Mesendoderm (in vitro differentiated cells): Measurements from ENCODE around the gene BNIP1. TPM values are rescaled to one million over a fixed set of nuclear protein-coding genes. Genes with fewer than 3 reads are reported as not detected.
A peak's percentile ranks its signal among the peaks of the same experiment; 100 is the strongest.

Experiments used
- DNase-seq: peaks from one replicate; pipeline ENCODE4 v3.0.0; 2013
- H2AK5ac ChIP-seq: 2 replicates; pipeline ENCODE4 v1.6.1; 2013; ENCODE audit warnings: low read length, inconsistent platforms
- H2BK120ac ChIP-seq: 2 replicates; pipeline ENCODE4 v1.6.1; 2013; ENCODE audit warnings: low read depth, mild to moderate bottlenecking, low read length, moderate library complexity, mixed read lengths
- H2BK15ac ChIP-seq: replicated peaks from 2 replicates; pipeline ENCODE4 v1.6.1; 2013; ENCODE audit warnings: low read depth, mild to moderate bottlenecking, moderate library complexity
- H2BK5ac ChIP-seq: 2 replicates; pipeline ENCODE4 v1.6.1; 2013; ENCODE audit warnings: low read length, inconsistent platforms
- H3K18ac ChIP-seq: 2 replicates; pipeline ENCODE4 v1.6.1; 2013; ENCODE audit warnings: mild to moderate bottlenecking, low read length, mixed read lengths
- H3K23ac ChIP-seq: one replicate; pipeline ENCODE4 v1.6.1; 2013; ENCODE audit warnings: low read length
- H3K27ac ChIP-seq: 2 replicates; pipeline ENCODE4 v1.5.1; 2013; ENCODE audit warnings: low read depth, mild to moderate bottlenecking, inconsistent platforms, low read length, moderate library complexity
- H3K27me3 ChIP-seq: 2 replicates; pipeline ENCODE4 v1.6.1; 2013; ENCODE audit warnings: low read length, control low read depth, mild to moderate bottlenecking, inconsistent platforms; ENCODE audit not compliant: insufficient read depth, poor library complexity
- H3K36me3 ChIP-seq: 2 replicates; pipeline ENCODE4 v1.6.1; 2013; ENCODE audit warnings: low read length, inconsistent platforms; ENCODE audit not compliant: control insufficient read depth, insufficient read depth
- H3K4ac ChIP-seq: one replicate; pipeline ENCODE4 v1.6.1; 2013; ENCODE audit warnings: low read depth, mild to moderate bottlenecking, low read length, moderate library complexity
- H3K4me1 ChIP-seq: 2 replicates; pipeline ENCODE4 v1.6.1; 2013; ENCODE audit warnings: low read depth, low read length, inconsistent platforms; ENCODE audit not compliant: control insufficient read depth
- H3K4me2 ChIP-seq: 2 replicates; pipeline ENCODE4 v1.6.1; 2013; ENCODE audit warnings: low read length
- H3K4me3 ChIP-seq: 2 replicates; pipeline ENCODE4 v1.5.1; 2013; ENCODE audit warnings: mild to moderate bottlenecking, low read length
- H3K56ac ChIP-seq: one replicate; pipeline ENCODE4 v1.6.1; 2013; ENCODE audit warnings: low read length
- H3K79me1 ChIP-seq: 2 replicates; pipeline ENCODE4 v1.6.1; 2013; ENCODE audit warnings: low read length, inconsistent platforms
- H3K79me2 ChIP-seq: 2 replicates; pipeline ENCODE4 v1.6.1; 2013; ENCODE audit warnings: mild to moderate bottlenecking, low read length; ENCODE audit not compliant: control insufficient read depth, insufficient read depth
- H3K9ac ChIP-seq: 2 replicates; pipeline ENCODE4 v1.6.1; 2013; ENCODE audit warnings: low read length, inconsistent platforms
- H4K5ac ChIP-seq: one replicate; pipeline ENCODE4 v1.6.1; 2013; ENCODE audit warnings: low read length
- H4K8ac ChIP-seq: one replicate; pipeline ENCODE4 v1.6.1; 2013; ENCODE audit warnings: low read depth, mild to moderate bottlenecking, control low read depth, low read length, moderate library complexity
- WGBS: extraction: QIAGEN DNeasy Blood & Tissue Kit; methylation state at CpG from one replicate; pipeline ENCODE4 v1.1.7; 2013; ENCODE audit warnings: low lambda C conversion rate, missing lambda C conversion rate; ENCODE audit not compliant: insufficient coverage; ENCODE audit errors: extremely low coverage; 5-methylcytosine and 5-hydroxymethylcytosine counted together
- polyA plus RNA-seq, 2 experiments: library from polyadenylated mRNA; stranded (reverse); fragments of 200-250 nt; gene quantifications; one replicate each; pipeline ENCODE4 v1.2.3, GENCODE V29; 2013

BNIP1 gene, protein sequence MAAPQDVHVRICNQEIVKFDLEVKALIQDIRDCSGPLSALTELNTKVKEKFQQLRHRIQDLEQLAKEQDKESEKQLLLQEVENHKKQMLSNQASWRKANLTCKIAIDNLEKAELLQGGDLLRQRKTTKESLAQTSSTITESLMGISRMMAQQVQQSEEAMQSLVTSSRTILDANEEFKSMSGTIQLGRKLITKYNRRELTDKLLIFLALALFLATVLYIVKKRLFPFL
- polyA plus RNA-seq (2013, experiment 1 of 2): 13.2 TPM
- polyA plus RNA-seq (2013, experiment 2 of 2): 14.1 TPM

DNA sequence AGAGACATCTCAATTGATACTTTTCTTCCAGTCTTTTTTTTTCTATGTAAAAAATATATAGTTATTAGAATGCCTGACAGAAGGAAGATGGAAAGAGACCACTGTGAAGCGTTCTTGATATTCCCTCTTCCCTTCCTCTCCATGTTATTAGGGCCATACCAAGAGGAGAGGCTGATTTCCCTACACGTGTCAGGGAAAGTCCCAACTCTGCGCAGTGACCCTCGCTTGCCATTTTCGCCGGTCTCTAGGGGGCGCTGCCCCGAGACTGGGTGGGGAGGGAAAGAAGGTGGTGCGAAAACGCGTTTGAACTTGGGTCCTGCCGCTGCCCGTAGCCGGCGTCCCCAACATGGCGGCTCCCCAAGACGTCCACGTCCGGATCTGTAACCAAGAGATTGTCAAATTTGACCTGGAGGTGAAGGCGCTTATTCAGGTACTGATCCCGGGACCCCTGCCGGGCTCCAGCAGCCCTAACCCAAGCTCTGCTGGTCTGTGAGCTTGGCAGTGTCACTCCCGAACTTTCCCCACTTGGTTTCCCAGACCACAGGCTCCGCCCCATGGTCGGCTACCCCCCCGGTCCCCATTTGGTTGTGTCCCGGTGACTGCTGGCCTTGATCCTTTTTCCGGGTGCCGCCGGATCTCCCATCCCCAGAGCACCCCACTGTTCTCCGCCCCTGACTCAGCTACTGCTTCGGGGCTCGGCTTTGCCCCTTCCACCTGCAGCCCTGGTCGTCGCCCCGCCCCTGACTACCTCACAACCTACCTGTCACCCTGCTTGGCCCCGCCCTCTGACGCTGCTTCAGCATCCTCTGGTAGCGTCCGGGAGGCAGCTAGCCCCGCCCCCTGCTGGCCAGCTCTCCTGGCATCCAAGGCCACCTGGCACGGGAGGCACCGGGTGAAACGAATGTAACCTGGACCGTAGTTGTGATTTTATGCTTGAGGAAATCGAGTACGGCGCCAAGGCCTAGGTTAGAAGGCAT is at the start of gene BNIP1:
TSS of gene BNIP1 (plus strand) at position 332 of the 977 bp plus-strand sequence. CDS start at position 347, 15 bp downstream.
- H4K5ac ChIP-seq: no peak within 1 kb of the TSS
- H3K27ac ChIP-seq: no peak within 1 kb of the TSS
- H2BK120ac ChIP-seq: no peak within 1 kb of the TSS
- no peak within 1 kb of the TSS for H2BK5ac ChIP-seq
- peak within 1 kb of the TSS; percentile 69 for H3K18ac ChIP-seq
- peak; percentile 97 for DNase-seq
- no peaks in the 10 kb centered on the region for H3K79me1 ChIP-seq
- peak within 1 kb of the TSS; percentile 89 for H3K4me3 ChIP-seq
- H2BK15ac ChIP-seq: no peak within 1 kb of the TSS
- H3K27me3 ChIP-seq: no peaks in the 10 kb centered on the region
- H3K79me2 ChIP-seq: no peaks in the 10 kb centered on the region
- H3K4me2 ChIP-seq: peak within 1 kb of the TSS; percentile 85
- no peak within 1 kb of the TSS for H4K8ac ChIP-seq
- no peaks in the 10 kb centered on the region for H3K36me3 ChIP-seq
- no peaks in the 10 kb centered on the region for H3K4me1 ChIP-seq
- H3K4ac ChIP-seq: no peak within 1 kb of the TSS
- H3K23ac ChIP-seq: no peak within 1 kb of the TSS
- peak within 1 kb of the TSS; percentile 90 for H3K56ac ChIP-seq
- WGBS: no CpG with 5 or more reads among the region's 48 CpGs
- no peak within 1 kb of the TSS for H2AK5ac ChIP-seq
- H3K9ac ChIP-seq: peak within 1 kb of the TSS; percentile 76

DNA sequence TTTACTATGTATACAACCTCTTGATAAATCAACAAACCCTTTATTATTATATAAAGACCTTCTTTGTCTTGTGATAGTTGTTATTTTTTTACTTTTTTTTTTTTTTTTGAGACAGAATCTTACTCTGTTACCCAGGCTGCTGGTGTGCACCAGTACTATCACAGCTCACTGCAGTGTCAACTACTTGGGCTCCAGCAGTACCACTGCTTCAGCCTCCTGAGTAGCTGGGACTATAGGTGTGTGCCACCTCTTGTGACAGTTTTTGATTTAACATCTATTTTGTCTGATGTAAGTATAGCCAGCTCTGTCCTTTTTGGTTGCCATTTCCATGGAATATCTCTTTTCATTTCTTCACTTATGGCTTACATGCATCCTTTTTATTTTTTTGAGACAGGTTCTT is 45.5 kb upstream of the BNIP1 start:
- H3K56ac ChIP-seq: no peak overlapping the region
- H2BK15ac ChIP-seq: no peak overlapping the region
- no peaks in the 10 kb centered on the region for H3K4me1 ChIP-seq
- H4K8ac ChIP-seq: no peak overlapping the region
- H3K23ac ChIP-seq: no peak overlapping the region
- H2BK120ac ChIP-seq: no peak overlapping the region
- DNase-seq: no peak
- no peak overlapping the region for H3K4ac ChIP-seq
- H3K27me3 ChIP-seq: no peaks in the 10 kb centered on the region
- H3K27ac ChIP-seq: no peak overlapping the region
- no peak overlapping the region for H4K5ac ChIP-seq
- no peaks in the 10 kb centered on the region for H3K36me3 ChIP-seq
- H2AK5ac ChIP-seq: no peak overlapping the region
- no peak overlapping the region for H3K9ac ChIP-seq
- no peak overlapping the region for H3K4me2 ChIP-seq
- no peak overlapping the region for H3K4me3 ChIP-seq
- H2BK5ac ChIP-seq: no peak overlapping the region
- H3K79me2 ChIP-seq: no peaks in the 10 kb centered on the region
- no peaks in the 10 kb centered on the region for H3K79me1 ChIP-seq
- H3K18ac ChIP-seq: no peak overlapping the region

DNA sequence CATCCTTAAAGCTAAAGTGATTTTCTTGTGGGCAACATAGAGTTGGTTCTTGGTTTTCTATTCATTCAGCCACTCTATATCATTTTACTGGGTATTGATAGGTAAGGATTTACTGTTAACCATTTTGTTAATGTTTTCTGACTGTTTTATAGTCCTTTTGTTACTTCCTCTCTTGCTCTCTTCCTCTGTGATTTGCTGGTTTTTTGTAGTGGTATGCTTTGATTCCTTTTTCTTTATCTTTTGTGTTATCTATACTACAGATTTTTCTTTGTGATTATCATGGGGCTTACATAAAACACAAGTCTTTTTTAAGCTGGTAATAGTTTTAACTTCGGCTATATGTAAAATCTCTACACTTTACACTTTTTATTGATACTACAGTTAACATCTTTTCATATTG is 44.9 kb upstream of the BNIP1 start:
- Histone ChIP-seq H3K4me2 (no peak overlapping the region), H3K79me2 (no peaks in the 10 kb centered on the region), H3K79me1 (no peaks in the 10 kb centered on the region), H3K56ac (no peak overlapping the region), H3K23ac (no peak overlapping the region), H3K27ac (no peak overlapping the region), H3K4ac (no peak overlapping the region), H3K18ac (no peak overlapping the region), H2BK120ac (no peak overlapping the region), H3K36me3 (no peaks in the 10 kb centered on the region), H3K27me3 (no peaks in the 10 kb centered on the region), H2BK15ac (no peak overlapping the region), H3K4me3 (no peak overlapping the region), H2AK5ac (no peak overlapping the region), H2BK5ac (no peak overlapping the region), H4K8ac (no peak overlapping the region), H4K5ac (no peak overlapping the region), H3K4me1 (no peaks in the 10 kb centered on the region), H3K9ac (no peak overlapping the region)
- no CpG with 5 or more reads among the region's 1 CpG for WGBS
- DNase-seq: no peak

DNA sequence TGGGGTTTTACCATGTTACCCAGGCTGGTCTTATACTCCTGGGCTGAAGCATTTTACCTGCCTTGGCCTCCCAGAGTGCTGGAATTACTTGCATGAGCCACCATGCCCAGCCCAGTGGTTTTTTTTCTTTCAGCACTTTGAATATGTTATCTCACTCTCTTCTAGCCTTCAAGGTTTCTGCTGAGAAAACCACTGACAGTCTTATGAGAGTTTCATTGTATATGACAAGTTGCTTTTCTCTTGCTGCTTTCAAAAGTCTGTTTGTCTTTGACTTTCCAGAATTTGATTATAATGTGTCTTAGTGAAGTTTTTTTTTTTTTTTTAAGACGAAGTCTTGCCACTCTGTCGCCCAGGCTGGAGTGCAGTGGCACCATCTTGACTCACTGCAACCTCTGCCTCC is 43.1 kb upstream of the BNIP1 start:
- H3K18ac ChIP-seq: no peak overlapping the region
- no peak overlapping the region for H4K5ac ChIP-seq
- no peaks in the 10 kb centered on the region for H3K36me3 ChIP-seq
- no peak overlapping the region for H3K9ac ChIP-seq
- WGBS: no CpG with 5 or more reads among the region's 2 CpGs
- no peak overlapping the region for H3K27ac ChIP-seq
- H3K23ac ChIP-seq: no peak overlapping the region
- H2BK5ac ChIP-seq: no peak overlapping the region
- no peak overlapping the region for H3K4ac ChIP-seq
- H3K4me1 ChIP-seq: no peaks in the 10 kb centered on the region
- H3K27me3 ChIP-seq: no peaks in the 10 kb centered on the region
- DNase-seq: no peak
- no peak overlapping the region for H3K56ac ChIP-seq
- H2AK5ac ChIP-seq: no peak overlapping the region
- H2BK120ac ChIP-seq: no peak overlapping the region
- H3K79me2 ChIP-seq: no peaks in the 10 kb centered on the region
- no peak overlapping the region for H2BK15ac ChIP-seq
- H3K4me2 ChIP-seq: no peak overlapping the region
- no peak overlapping the region for H4K8ac ChIP-seq
- no peak overlapping the region for H3K4me3 ChIP-seq
- no peaks in the 10 kb centered on the region for H3K79me1 ChIP-seq

DNA sequence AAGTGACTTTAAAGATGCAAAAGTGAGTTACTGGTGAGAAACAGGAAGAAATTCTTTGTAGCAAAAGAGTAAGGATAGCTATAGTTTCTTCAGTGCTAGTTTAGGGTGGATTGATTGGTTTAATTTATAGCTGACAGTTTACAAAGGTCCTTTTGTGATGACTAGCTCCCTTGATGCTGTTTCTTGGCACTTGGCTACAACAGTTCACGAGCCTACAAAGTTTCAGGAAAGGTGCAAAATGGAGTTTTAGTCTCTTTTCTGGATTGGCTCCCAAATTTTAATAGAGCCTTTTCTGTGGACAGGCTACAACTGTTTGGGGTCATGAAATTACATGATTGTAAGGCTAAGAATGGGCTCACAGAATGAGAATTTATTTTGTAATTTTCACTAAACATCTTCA is 40.9 kb upstream of the BNIP1 start:
- H3K27me3 ChIP-seq: no peaks in the 10 kb centered on the region
- no peak overlapping the region for H4K8ac ChIP-seq
- H2AK5ac ChIP-seq: no peak overlapping the region
- no peak overlapping the region for H3K23ac ChIP-seq
- no peak overlapping the region for H4K5ac ChIP-seq
- H3K4ac ChIP-seq: no peak overlapping the region
- H3K79me2 ChIP-seq: no peaks in the 10 kb centered on the region
- no peak overlapping the region for H3K4me3 ChIP-seq
- H3K4me2 ChIP-seq: no peak overlapping the region
- no peaks in the 10 kb centered on the region for H3K36me3 ChIP-seq
- H2BK120ac ChIP-seq: no peak overlapping the region
- H3K9ac ChIP-seq: no peak overlapping the region
- H3K79me1 ChIP-seq: no peaks in the 10 kb centered on the region
- H3K27ac ChIP-seq: no peak overlapping the region
- H2BK5ac ChIP-seq: no peak overlapping the region
- H2BK15ac ChIP-seq: no peak overlapping the region
- DNase-seq: no peak
- no peak overlapping the region for H3K18ac ChIP-seq
- no peaks in the 10 kb centered on the region for H3K4me1 ChIP-seq
- WGBS: no CpG with 5 or more reads among the region's 1 CpG
- no peak overlapping the region for H3K56ac ChIP-seq
